GM12864 (cell line): ENCODE data around the gene TSEN54.

Source experiments
- DNase-seq: peaks from one replicate; pipeline ENCODE4 v3.0.0-alpha.2; 2011; ENCODE audit warnings: low read depth
- H3K4me3 ChIP-seq: 2 replicates; pipeline ENCODE4 v1.5.1; 2011; ENCODE audit warnings: mild to moderate bottlenecking, low read depth, low read length, control low read depth
- TF ChIP-seq, protein P1 (sequence below): IDR thresholded peaks from 2 replicates; pipeline ENCODE4 v1.5.1; 2011; ENCODE audit warnings: low read depth, mild to moderate bottlenecking, moderate library complexity, low read length, control low read depth, inconsistent platforms; ENCODE audit errors: missing control alignments

Gene TSEN54

DNA sequence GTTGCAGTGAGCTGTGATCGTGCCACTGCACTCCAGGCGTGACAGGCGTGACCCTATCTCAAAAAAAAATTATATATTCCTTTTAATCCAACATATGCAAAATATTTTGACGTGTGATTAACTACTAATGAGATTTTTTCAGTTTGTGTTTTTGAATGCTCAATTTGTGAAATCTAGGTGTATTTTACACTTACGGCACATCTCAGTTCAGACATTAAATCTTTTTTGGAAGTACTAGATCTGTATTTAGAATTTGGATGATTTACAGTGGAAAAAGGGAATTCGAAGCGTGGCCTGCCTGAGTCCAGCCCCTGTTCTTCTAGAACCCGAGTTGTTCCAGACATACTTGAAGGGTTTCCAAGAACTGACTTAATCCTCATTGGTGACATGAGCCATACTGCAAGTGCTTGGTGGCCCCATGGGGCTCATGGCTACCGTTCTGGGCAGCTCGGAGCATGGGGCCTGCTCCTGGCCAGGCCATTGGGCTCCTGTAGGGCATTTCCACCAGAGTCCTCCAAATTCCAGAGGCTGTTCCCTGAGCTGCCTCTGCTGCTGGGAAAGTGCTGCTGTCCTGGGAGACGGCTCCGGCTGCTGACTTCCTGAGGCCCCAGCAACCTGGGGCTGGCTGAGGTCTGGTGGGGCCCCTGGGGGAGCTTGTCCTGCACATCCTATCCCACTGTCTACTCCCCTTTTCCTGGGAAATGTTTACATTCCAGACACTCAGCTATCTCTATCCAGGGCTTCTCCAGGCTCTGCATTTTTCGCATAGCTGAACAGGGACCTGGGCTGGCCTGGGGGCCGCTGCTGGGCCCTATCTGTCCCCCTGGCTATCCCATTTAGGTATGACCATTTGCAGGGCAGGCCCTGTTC is 36.3 kb downstream of the TSEN54 start:
- TF ChIP-seq, protein P1, sequence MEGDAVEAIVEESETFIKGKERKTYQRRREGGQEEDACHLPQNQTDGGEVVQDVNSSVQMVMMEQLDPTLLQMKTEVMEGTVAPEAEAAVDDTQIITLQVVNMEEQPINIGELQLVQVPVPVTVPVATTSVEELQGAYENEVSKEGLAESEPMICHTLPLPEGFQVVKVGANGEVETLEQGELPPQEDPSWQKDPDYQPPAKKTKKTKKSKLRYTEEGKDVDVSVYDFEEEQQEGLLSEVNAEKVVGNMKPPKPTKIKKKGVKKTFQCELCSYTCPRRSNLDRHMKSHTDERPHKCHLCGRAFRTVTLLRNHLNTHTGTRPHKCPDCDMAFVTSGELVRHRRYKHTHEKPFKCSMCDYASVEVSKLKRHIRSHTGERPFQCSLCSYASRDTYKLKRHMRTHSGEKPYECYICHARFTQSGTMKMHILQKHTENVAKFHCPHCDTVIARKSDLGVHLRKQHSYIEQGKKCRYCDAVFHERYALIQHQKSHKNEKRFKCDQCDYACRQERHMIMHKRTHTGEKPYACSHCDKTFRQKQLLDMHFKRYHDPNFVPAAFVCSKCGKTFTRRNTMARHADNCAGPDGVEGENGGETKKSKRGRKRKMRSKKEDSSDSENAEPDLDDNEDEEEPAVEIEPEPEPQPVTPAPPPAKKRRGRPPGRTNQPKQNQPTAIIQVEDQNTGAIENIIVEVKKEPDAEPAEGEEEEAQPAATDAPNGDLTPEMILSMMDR = no peak
- no peak overlapping the region for H3K4me3 ChIP-seq
- DNase-seq = no peak

DNA sequence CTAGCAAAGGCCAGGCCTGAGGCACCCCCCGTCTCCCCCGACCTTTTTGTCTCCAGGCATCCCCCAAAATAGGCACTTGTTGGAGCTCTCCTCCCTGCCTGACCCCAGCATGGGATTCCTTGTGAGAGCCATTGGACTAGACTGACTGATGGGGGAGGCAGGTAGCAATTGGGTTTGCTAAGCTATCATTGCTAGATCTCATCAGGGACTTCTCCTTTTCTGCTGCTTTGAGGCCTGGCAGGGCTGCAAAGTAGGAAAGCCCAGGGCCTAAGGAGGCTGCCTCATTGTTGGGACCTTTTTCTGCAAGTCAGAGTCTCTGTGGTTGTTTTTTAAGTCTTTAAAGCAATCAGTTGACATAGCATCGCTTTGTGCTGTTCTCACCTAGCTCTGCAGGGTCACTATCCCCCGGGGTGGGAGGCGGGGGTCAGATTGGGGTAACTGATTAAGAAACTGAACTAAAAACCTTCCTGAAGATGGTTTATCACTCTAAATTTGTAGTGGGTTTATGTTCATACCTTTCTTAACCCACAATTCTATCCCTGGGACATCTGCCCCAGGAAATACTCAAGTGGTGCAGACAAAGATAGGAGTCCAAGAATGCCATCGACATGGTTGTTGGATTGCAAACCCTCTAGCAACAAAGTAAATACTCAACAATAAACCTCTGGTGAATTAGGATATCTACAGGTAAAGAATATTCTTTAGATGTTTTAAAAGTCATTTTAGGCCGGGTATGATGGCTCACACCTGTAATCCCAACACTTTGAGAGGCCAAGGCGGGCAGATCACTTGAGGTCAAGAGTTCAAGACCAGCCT is 37.2 kb downstream of the TSEN54 start:
- no peak overlapping the region for H3K4me3 ChIP-seq
- DNase-seq = no peak
- TF ChIP-seq, protein P1 = no peak

DNA sequence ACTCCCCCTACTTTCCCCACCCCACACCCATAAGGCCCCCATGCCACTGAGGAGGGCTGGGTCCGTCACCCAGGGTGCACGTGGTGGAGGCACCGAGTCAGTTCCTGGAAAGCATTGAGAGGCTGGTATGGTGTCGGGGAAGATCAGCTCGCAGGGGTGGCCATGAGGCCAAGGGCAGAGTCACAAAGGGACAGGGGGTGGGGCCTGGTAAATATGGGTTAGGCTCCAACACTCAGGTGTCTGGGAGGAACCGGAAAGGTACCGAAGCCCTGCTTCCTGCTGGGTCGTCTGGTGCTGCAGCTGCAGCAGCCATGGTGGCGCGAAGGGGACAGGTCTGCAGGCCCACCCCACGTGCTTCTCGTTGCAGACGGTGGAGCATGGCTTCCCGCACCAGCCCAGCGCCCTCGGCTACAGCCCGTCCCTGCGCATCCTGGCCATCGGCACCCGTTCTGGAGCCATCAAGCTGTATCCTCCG is 39.4 kb downstream of the TSEN54 start:
- no peak for DNase-seq
- no peak overlapping the region for H3K4me3 ChIP-seq
- TF ChIP-seq, protein P1 = no peak

DNA sequence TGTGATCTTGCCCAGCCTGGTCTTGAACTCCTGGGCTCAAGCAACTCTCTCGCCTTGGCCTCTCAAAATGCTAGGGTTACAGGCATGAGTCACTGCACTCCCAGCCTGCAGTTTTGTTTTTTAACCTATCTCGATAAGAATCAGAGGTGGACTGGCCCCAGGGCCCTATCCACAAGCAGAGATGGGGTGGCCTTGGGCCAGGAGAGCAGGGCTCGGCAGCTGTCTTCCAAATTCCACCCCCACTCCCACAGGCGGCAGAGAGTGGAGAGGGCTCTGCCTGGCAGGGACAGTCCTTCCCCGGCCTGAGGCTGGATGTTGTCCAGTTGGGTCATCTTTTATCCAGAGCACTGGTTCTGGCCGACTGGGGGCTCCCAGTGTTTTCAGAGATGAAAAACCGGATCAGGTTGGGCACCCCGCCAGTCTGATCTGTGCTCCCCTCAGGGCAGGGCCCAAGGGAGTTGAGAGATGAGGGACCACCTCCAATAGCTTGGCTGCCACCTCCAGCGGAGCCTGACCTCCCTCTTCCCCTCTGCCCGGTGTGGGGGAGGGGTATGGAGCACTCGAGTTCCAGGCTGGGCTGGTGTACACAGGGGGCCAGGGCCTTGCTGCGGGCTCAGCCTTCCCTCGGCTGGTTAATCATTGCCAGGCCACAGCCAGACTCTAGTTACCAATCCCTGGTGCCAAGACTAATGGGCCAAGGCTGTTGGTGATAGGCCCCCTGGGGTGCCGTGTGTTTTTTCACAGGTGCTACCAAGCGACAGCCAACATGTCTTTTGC is 40.9 kb downstream of the TSEN54 start:
- no peak overlapping the region for H3K4me3 ChIP-seq
- TF ChIP-seq, protein P1 = no peak
- no peak for DNase-seq

DNA sequence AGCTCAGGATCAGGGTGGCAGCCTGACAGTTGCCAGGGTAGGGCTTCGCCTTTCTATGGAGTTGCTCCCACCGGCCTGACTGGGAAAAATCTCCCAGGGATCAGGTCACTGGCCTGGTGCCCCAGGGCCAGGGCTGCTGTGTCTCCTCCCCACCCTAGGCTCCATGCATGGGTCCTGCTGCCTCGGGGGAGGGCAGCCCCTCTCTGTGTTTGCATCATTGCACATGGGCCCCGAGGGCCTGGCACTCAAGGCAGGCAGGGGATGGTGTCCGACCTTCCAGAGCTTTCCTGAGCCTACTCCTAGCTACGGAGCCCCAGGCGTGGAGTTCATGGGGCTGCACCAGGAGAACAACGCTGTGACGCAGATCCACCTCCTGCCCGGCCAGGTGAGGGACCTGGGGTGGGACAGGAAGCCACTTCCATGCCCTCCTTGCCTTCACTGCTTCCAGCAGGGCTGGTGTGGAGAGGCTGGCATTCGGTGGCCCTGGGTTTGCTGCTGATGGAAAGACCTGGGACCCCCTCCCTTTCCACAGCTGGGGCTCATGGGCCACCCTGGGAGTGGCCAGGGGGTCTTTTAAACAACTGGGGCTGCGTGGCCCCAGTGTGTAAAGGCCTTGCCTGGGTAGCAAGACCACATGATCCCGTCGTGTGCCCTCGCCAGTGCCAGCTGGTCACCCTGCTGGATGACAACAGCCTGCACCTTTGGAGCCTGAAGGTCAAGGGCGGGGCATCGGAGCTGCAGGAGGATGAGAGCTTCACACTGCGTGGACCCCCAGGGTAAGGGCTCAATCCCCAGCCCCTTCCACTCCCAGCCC is 41.7 kb downstream of the TSEN54 start:
- H3K4me3 ChIP-seq = no peak overlapping the region
- TF ChIP-seq, protein P1 = no peak
- DNase-seq = no peak
